Stimulated activated CD4-positive, alpha-beta T cell treated with anti-CD3 and anti-CD28 coated beads, Interleukin-2, amount 100 ng/mL, for 24 hours (primary cell): ENCODE measurements around the gene GRPR.
"Not testable (repeated sequence)": the region's sequence is repeated elsewhere in the genome, so short reads cannot be mapped to it uniquely, and the experiment has no call there.

Experiments used
- DNase-seq, 2 donors: peaks; one replicate each; pipeline ENCODE4 v3.0.0-alpha.2; 2020

The GRPR gene

GRCh38 chrX:16138108-16138427 is 14.7 kb downstream of the GRPR start:
- no peak for DNase-seq

GRCh38 chrX:16140448-16140847 is 17.1 kb downstream of the GRPR start:
- no peak for DNase-seq

DNA sequence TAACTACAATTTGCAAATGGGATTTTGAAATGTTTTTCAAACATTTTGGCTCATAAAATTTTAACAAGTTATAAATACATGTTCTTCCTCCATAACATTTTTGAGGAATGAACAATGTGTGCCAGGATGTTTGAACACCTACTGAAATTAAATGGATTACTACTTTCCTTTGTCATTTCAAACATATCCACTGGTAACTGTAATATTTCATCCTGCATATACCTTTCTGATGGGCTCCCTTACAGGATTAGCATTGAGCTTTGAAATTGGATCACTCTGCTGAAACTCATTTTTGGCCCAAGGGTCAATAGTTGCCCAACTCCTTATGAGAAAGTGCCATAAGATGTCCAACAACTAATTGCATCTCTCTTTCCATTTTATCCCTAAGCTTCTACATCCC is 17.6 kb downstream of the GRPR start:
- no peak for DNase-seq

DNA sequence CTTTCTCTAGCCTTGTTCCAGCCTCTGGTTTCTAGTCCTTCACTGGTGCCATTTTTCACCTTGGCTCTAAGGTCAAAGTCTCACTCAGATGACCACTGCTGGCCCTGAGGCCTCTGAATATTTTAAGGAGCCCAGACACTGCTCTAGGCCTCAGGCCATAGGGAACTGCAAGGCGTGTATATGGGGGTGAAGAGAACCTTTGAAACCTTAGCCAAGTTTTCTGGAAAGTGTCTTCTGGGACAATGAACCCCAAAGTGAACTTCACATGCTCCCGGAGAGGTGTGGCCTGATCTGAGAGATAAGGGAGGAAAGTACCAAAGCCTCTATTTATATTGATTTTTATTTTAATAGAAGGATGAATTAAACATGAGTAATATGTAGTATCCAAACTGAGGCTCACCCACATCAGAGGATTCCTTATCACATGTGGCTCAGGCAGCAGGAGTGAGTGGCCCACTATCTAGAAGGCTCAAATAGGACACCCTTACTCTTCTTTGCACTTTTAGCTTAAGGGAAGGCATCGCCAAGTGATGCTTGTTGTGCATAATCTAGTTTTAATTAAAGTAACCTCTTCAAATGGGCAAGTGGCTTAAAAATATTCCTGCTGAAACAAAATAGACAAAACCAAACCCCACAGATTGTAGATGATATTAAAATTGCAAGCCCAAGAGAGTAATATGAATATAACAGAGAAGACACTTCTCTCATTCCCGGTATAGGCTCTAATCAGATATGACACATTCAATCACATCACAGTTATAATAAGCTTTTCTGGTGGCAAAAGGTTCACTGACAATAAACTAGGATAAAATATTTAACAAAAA is 18.3 kb downstream of the GRPR start:
- DNase-seq = no peak

- DNase-seq = no peak
These were observed 18.8 kb downstream of the GRPR start for GRCh38 chrX:16142246-16142558.

DNA sequence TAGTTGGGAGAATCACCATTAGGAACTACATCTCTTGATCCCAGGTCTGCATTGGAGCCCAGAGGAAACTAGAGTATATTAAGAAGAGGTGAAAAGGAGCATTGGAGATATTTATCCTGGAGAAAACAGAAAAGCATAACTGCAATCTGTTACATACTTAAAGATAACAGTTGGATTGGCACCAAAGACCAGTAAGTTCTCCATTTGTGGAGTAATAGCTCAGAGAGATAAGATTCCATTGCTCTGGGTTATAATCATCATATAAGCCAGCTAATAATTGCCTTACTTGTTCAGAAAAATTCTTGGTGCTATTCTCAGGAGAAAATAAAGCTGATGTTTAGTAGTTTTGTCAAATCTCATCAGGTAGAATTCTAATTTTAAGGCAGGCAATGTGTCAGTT is 20.6 kb downstream of the GRPR start:
- DNase-seq = no peak

DNA sequence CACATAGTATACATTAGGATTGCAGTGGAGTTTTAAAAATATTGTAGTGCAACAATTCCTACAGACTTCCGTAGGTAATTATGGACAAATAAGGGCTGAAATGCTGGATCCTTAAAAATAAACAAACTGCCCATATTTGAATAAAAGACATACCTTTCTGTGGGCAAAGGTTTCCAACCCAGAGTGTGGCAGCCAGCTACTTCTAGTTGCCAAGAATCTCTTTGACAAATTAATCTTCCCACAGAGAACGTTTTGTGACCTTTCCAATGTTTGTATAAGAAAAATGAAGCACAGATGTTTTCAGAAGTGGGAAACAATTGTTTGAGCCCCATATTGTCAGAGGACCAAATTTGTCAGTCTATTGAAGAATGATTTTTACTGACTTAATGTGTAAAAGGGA is 21.1 kb downstream of the GRPR start:
- DNase-seq = no peak

DNA sequence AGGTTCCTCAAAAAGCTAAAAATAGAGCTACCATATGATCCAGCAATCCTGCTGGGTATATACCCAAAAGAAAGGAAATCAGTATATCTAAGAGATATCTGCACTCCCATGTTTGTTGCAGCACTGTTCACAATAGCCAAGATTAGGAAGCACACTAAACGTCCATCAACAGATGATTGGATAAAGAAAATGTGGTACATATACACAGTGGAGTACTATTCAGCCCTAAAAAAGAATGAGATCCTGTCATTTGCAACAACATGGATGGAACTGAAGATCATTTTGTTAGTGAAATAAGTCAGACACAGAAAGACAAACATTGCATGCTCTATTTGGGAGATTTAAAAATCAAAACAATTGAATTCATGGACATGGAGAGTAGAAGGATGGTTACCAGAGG is 21.7 kb downstream of the GRPR start:
- DNase-seq = not testable (repeated sequence)

DNA sequence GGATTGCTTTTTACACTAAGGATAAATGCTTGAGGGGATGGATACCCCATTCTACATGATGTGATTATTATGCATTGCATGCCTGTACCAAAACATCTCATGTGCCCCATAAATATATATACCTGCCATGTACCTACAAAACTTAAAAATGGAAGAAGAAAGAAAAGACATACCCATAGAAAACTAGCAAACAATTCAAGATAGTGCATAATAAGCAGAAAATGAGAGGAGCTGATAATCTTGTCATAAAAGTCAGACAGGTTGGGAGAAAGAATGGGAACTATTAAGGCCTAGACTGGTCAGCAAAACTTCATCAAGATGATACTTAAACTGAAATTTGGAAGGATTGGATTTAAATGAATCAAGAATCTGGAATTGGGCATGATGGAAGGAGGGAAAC is 22.3 kb downstream of the GRPR start:
- DNase-seq = no peak

DNA sequence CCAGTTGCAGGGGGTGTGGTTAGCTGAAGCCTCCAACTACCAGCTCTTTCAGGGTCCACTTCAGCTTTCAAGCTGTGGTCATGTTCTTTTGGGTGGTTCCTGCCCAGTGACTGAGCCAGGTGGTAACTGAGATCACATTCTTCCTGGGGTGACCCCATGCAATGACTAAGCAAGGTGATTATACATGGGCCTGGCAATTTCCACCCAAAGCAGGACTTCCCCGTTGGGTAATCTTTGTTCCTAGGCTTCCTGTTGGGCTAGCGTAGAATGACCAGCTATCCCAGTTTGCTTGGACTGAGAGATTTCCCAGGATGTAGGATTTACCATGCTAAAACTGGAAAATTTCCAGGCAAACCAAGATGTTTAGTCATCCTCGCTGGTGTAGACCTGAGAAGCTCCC is 25.5 kb downstream of the GRPR start:
- DNase-seq = no peak

- DNase-seq = no peak
These were observed 32.3 kb downstream of the GRPR start for GRCh38 chrX:16155581-16156096.

DNA sequence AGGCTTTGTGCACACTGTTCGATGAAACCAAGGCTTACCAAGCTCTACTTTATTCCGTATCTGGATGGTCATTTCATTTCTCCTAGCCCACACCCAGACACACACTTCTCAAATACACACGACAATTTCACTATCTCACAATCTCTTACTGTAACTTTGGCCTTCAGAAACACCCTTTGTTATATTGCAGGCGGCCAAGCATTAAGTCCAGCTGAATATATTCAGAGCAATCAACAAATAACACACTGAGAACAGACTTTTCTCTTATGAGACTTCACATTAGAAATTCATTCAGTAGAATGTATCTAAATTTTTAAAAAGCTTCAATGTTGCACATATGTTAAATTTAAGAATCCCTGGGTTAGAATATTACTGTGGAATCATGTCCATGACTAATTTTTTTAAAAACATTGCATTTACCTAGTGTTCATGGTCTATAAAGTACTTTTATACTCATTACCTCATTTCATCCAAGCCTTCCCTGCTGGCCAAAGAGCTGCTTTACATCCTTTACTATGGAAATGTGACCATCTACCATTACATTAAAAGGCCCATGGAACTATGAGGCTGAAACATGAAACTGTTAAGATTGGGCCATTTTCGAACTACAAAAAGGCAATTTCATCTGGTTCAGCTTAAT is 33.4 kb downstream of the GRPR start:
- DNase-seq = no peak

- DNase-seq = no peak
These were observed 37.4 kb downstream of the GRPR start for GRCh38 chrX:16160729-16161128.

DNA sequence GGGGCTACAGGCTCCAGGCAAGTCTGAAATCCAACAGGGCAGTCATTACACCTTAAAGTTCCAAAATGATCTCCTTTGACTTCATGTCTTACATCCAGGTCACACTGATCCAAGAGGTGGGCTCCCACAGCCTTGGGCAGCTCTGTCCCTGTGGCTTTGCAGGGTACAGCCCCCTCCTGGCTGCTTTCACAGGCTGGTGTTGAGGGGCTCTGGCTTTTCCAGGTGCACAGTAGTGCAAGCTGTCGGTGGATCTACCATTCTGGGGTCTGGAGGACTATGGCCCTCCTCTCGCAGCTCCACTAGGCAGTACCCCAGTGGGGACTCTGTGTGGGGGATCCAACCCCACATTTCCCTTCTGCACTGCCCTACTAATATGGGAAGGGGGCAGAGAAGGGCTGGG is 37.8 kb downstream of the GRPR start:
- DNase-seq = not testable (repeated sequence)

- DNase-seq = no peak
These were observed 39.0 kb downstream of the GRPR start for GRCh38 chrX:16162391-16162790.

DNA sequence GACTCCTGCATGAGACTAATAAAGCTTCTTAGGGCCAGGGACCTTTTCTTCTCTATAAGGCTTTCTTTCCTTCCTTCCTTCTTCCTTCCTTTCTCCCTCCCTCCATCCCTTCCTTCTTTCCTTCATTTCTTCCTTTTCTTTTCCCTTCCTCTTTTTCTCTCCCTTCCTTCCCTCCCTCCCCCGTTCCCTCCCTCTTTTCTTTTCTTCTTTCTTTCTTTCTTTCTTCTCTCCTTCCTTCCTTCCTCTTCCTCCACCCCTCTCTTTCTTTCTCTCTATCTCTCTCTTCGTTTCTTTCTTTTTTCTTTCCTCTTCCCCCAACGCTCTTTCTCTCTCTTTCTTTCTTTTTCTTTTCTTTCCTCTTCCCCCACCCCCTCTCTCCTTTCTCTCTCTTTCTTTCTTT is 41.4 kb downstream of the GRPR start:
- no peak for DNase-seq

DNA sequence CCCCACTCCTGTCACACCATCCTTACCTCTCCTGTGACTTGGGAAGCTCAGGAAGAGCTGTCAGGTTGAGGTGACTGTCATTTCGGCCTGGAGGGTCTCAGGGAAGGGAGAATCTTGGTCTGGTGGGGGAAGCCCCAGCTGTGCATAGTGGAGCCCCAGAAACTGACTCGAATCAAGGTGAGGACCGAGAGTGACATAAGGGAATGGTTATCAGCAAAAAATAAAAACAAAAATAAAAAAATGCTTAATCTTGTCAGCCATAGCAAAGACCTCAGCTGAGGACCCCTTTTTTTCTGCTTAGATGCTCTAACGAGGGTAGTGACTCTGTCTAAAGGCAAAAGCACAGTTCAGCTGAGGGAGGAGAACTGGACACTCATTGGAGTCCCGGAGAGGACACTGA is 43.8 kb downstream of the GRPR start, which contains the start of gene MAGEB17:
MAGEB17 (plus strand) TSS at position 301 of the 400 bp plus-strand sequence. CDS start 2,902 bp downstream, outside the sequence.
- DNase-seq = no peak

DNA sequence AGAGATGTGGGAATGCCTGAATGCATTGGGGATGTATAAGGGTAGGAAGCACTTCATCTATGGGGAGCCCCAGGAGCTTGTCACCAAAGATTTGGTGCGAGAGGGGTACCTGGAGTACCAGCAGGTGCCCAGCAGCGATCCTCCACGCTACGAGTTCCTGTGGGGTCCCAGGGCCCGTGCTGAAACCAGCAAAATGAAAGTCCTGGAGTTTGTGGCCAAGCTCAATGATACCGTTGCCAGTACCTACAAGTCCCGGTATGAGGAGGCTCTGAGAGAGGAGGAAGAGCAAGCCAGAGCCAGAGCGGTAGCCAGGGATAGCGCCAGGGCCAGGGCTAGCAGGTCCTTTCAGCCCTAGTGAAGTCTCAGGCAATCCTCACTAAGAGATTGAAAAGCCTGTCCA is 47.7 kb downstream of the GRPR start:
- no peak for DNase-seq

DNA sequence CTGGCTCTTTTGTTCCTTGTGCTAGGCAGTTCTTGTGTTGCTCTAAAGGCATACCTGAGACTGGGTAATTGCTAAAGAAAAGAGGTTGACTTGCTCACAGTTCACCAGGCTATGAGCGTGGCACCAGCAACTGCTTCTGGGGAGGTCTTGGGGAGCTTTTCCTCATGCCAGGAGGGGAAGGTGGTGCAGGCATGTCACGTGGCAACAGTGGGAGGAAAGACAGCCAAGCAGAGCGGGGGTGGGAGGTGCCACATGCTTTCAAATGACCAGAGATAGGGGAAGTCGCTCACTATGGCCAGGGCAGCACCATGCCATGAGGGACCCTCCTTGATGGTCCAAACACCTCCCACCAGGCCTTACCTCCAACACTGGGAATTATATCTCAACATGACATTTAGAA is 48.6 kb downstream of the GRPR start:
- no peak for DNase-seq

DNA sequence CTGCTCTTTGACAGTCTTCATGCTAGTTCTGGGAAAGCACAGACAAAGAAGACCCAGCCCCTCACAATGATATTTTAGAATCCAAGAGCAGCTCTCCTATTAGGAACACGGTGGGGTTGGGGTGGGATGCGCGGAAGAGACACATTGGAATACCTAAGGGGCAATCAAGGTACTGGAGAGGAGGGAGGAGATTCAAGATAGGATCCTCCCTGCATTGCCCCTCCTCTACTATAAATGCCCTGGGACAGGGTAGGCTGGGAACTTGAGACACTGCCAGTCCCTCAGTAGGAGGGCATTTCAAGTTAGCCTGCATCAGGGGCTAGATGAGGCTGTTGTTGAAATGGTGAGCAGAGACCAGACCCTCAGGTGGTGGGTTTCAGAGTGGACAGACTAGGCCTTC is 49.0 kb downstream of the GRPR start:
- DNase-seq = no peak

- no peak for DNase-seq
These were observed 52.1 kb downstream of the GRPR start for GRCh38 chrX:16175329-16176061.

DNA sequence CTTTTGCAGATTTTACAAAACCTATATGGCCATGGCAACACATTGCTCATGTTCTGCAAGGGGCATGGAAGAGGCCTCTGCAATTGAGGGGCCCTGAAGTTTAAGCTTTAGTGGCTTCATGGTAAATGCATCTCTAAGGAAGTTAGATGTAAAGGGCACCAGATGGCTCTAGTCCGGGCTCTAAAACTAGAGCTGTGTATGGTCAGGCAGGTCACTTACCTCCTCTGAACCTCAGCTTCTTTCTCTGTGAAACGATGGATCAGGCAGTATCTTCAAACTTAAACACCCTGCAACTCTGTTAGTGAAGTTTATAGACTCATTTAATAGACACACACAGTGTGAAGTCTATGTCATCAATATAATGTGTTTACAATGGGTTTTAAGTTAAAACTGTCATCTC is 53.9 kb downstream of the GRPR start:
- no peak for DNase-seq

GRCh38 chrX:16183843-16184242 is 60.5 kb downstream of the GRPR start:
- DNase-seq = not testable (repeated sequence)

DNA sequence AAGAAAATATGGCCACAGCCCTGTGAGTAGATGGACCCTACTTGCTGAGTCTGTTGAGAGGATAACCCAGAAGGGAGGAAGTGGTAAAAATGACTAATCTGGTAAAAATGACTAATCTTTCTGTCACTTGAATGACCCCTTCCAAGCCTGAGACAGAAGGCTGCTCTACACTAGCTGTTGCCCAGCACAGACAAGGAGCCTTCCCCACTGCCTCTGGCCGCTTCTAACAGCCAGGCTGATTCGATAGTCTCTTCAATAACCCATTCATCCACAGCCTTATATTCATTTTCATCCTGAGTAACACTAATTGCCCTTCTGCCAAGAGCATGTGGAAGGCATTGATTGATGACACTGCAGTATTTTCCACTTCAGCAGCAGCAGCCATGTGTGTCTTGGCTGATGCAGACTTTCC is 62.4 kb downstream of the GRPR start:
- no peak for DNase-seq
